ENCODE data around the gene KRTAP4-9.
A peak's percentile ranks its signal among the peaks of the same experiment; 100 is the strongest.
"Not testable (repeated sequence)": the region's sequence is repeated elsewhere in the genome, so short reads cannot be mapped to it uniquely, and the experiment has no call there.

The KRTAP4-9 gene

GRCh38 chr17:41098481-41098880 lies 6.7 kb upstream of the KRTAP4-9 start:
- POLR2A ChIA-PET (ENCODE audit: low non-redundant PET): no interaction called here
- TF ChIP-seq CTCF (conservative IDR thresholded peaks at IDR 0.05; ENCODE audit: low read depth): no peak
- H3K27ac ChIP-seq: peak overlapping the region; percentile 53; the same call in 1 of the 2 replicates
- CTCF ChIA-PET: no interaction called here
- peak; percentile 23 for DNase-seq (ENCODE audit: low spot score)

- POLR2A ChIA-PET (ENCODE audit: low non-redundant PET): interaction anchor here (0.6 kb wide), 1 partner anchor 157 kb away, joined by 3 read pairs; no protein-coding TSS in a partner anchor
- CTCF ChIA-PET, H3K27ac ChIP-seq: not testable (repeated sequence)
- DNase-seq (ENCODE audit: low spot score): peak; percentile 46
Measured at GRCh38 chr17:41099682-41100480, 5.3 kb upstream of the KRTAP4-9 start.

GRCh38 chr17:41101586-41102259 lies 3.5 kb upstream of the KRTAP4-9 start, which contains the start of gene KRTAP4-16:
TSS of gene KRTAP4-16 (minus strand) at chr17:41102209. CDS start at chr17:41102209, 0 bp downstream.
- DNase-seq (ENCODE audit: low spot score): no peak

GRCh38 chr17:41103896-41104295 lies 1.3 kb upstream of the KRTAP4-9 start:
- no peak for TF ChIP-seq CTCF (conservative IDR thresholded peaks at IDR 0.05; ENCODE audit: low read depth)
- ChIA-PET POLR2A (ENCODE audit: low non-redundant PET) (no interaction called here), CTCF (no interaction called here)
- H3K27ac ChIP-seq: no peak overlapping the region
- no peak for DNase-seq (ENCODE audit: low spot score)

More at GRCh38 chr17:41101586-41102259, 3.5 kb upstream of the KRTAP4-9 start, which contains the start of gene KRTAP4-16:
- no peak within 1 kb of the TSS for H3K27ac ChIP-seq
- CTCF ChIA-PET: no interaction called here
- TF ChIP-seq CTCF (conservative IDR thresholded peaks at IDR 0.05; ENCODE audit: low read depth): no peak
- POLR2A ChIA-PET (ENCODE audit: low non-redundant PET): no interaction called here

GRCh38 chr17:41104386-41105038 lies 677 bp upstream of the KRTAP4-9 start:
- POLR2A ChIA-PET (ENCODE audit: low non-redundant PET); H3K27ac ChIP-seq; DNase-seq (ENCODE audit: low spot score); CTCF ChIA-PET: not testable (repeated sequence)

GRCh38 chr17:41107941-41108450 lies 2.8 kb downstream of the KRTAP4-9 start:
- CTCF ChIA-PET: interaction anchor here (0.7 kb wide), 1 partner anchor 304 kb away, joined by 7 read pairs; no protein-coding TSS in a partner anchor
- H3K27ac ChIP-seq: no peak overlapping the region
- DNase-seq (ENCODE audit: low spot score): no peak
- no peak for TF ChIP-seq CTCF (conservative IDR thresholded peaks at IDR 0.05; ENCODE audit: low read depth)
- POLR2A ChIA-PET (ENCODE audit: low non-redundant PET): no interaction called here

- DNase-seq (ENCODE audit: low spot score); H3K27ac ChIP-seq; POLR2A ChIA-PET (ENCODE audit: low non-redundant PET): not testable (repeated sequence)
- CTCF ChIA-PET: interaction anchor here (0.7 kb wide), 1 partner anchor 305 kb away, joined by 7 read pairs; no protein-coding TSS in a partner anchor
Measured at GRCh38 chr17:41108728-41109386, 3.7 kb downstream of the KRTAP4-9 start.

Measured in RWPE1 (cell line).